NCI-H2196 (cell line): ENCODE measurements around the gene GPS1.

Experiments used
- DNase-seq: peaks from one replicate; lab custom pipeline; 2025; ENCODE audit not compliant: unreplicated experiment; lab: John Stamatoyannopoulos, UW

The GPS1 gene

DNA sequence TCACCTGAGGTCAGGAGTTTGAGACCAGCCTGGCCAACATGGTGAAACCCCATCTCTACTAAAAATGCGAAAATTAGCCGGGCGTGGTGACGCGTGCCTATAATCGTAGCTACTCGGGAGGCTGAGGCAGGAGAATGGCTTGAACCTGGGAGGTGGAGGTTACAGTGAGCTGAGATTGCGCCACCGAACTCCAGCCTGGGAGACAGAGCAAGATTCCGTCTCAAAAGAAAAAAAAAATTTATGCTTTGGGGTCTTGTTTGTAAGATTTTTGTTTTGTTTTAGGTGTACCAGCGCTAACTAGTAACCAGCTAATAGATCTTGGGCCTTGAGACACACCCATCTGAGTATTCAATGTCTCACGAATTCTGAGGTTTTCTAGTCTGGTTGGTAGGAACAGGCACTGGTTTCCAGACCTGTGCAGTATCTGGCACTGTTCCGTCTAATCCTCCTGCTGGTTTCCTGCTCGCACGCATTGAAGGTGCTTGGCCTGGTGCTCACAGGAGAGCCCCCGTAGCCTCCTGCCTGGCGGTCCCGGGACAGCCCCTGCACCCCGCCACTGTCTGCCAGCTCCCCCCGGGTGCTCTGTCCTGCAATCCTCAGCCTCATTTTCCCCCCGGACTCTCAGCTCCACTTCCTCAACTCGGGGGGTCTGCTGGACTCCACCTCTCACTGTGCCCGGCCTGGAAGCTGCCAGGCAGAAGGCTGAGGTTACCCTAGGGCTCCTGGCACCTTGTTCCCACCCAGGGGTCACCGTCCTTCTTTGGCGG is 24.5 kb downstream of the GPS1 start:
- DNase-seq: no peak

GRCh38 chr17:82076785-82077591 is 25.3 kb downstream of the GPS1 start:
- no peak for DNase-seq

- DNase-seq: no peak
These were observed 26.1 kb downstream of the GPS1 start for GRCh38 chr17:82077617-82078358.

GRCh38 chr17:82078433-82078832 is 26.7 kb downstream of the GPS1 start:
- no peak for DNase-seq

DNA sequence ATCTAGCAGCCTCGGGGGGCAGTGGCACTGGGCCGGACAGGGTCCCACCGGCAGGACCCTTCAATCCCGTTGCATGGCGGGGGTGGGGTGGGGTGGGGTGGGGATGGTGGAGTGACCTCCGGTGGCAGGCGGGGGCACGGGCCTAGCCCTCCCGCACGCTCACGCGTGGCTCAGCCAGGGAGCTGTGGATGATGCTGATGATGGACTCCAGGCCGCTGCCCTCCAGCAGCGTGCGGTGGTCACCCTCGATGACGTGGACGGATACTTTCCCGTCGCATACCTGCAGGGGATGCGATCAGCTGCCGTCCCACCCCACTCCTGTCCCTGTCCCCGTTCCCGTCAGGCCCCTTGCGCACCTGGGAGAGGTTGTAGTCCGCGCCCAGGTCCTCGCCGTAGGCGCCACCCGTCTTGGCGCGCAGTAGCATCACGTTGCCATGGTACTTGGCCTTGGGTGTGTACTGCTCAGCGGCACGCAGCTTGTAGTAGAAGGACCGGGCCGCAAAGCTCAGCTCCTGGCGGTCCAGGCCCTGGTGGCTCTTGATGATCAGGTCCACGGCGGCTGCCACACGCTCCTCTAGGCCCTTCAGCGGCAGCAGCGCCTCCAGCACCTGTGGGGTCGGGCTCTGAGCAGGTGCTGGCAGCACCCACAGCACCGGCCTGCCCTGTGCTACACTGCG is 27.4 kb downstream of the GPS1 start:
- DNase-seq: no peak

DNA sequence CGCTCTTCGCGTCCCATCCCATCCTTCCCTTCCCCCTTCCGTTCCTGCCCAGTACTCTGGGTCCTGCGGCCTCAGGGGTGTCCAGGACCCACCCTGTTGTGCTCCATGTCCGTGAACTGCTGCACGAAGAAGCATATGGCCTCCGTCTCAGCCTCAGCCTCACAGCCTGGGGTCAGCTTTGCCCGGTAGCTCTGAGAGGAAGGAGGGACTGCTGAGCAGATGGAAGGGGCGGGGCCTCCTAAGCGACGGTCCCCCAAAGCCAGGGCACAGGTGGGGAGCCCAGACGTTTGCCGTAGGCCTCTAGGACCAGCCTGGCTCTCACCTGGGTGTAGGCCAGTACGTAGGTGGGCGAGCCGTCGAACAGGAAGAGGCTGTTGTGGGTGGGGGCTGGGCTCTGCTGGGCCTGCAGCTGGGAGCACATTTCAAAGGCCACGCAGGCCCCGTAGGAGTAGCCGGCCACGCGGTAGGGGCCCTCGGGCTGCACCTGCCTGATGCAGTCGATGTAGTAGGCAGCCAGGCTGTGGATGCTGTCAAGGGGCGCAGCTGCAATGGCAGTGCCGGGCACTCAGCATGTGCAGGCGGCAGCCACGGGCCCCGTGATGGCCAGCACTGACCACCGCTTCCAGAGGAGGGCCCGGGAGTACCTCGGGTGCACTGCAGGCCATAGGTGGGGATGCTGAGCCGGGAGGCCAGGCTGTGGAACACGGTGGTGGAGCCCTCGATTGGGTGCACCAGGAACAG is 28.5 kb downstream of the GPS1 start:
- DNase-seq: no peak

- no peak for DNase-seq
These were observed 29.2 kb downstream of the GPS1 start for GRCh38 chr17:82080789-82081464.

- no peak for DNase-seq
These were observed 29.8 kb downstream of the GPS1 start for GRCh38 chr17:82081546-82081945.

GRCh38 chr17:82081966-82082365 is 30.3 kb downstream of the GPS1 start:
- no peak for DNase-seq

DNA sequence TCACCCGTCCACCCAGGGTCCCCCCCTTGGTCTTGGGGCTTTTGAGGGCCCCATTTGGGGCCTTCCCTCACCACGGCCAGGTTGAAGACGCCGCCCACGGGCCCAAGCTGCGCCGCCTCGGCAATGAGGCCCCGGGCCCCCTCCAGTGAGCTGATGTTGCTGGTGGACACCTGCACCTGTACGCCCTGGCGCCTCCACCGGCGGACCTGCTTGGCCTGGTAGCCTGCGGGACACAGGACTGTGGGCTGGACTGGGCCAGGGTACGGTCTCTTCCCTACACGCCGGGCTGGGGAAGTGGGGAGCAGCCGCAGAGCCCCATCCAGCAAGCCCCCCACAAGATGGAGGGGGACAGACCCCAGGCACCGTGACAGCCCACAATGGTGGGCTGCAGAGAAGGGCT is 30.8 kb downstream of the GPS1 start:
- no peak for DNase-seq

GRCh38 chr17:82083009-82083408 is 31.3 kb downstream of the GPS1 start:
- no peak for DNase-seq

DNA sequence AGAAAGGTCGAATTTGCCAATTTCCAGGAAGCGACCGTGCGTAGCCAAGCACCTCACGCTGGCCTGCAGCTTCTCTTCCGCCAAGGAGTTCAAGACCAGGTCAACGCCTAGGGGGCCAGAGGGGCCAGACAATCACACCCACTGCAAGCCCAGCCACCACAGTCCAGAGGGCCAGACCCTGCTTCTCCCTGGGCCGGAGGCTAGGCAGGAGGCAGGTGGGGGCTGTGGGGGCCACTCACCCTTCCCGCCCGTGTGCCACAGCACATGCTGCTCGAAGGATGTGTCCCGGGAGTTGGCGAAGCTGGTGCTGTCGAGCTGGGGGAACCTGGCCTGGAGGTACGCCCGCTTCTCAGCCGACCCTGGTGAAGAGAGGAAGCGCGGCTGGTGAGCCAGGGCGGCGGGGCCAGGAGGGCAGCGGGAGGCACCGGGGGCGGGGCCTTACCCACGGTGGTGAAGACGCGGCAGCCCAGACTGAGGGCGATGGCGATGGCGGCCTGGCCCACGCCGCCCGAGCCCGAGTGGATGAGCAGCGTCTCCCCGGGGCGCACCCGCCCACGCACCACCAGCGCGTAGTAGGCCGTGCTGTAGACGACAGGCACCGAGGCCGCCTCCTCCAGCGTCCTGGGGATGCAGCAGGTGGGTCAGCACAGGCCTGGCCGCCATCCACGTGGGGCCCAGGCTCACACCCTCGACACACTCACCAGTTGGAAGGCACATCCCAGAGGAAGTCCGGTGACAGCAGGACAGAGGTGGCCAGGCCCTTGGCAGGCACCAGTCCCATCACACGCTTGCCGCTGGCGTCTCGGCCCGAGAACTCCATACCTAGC is 32.0 kb downstream of the GPS1 start:
- DNase-seq: no peak

DNA sequence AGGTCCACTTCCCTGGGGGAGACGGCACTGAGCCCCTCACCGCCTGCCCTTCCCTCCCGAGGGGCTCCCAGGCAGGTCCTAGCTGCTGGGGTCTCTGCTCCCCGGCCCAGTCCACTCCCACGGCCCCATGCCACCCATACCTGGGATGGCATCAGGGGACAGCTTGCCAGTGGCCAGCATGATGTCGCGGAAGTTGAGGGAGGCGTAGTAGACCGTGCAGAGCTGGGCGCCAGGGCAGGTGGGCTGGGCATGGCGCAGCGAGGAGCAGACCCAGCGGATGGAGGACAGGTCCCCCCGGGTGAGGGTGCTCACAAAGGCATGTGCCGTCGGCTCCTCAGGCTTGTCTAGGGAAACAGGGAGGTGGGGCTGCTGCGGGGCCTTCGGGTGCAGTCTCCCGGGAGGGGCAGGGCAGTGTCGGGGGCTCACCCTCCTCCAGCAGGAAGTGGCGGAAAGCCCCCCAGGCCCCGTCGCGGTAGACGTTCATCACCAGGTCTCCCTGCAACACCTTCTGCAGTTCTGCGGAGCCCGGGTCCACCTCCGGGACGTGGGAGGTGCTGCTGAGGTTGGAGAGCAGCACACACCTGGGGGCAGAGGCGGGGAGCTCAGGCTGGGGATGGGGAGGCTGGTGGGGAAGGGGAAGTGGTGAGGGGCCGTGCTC is 32.8 kb downstream of the GPS1 start:
- no peak for DNase-seq

GRCh38 chr17:82085031-82085861 is 33.5 kb downstream of the GPS1 start:
- DNase-seq: no peak

DNA sequence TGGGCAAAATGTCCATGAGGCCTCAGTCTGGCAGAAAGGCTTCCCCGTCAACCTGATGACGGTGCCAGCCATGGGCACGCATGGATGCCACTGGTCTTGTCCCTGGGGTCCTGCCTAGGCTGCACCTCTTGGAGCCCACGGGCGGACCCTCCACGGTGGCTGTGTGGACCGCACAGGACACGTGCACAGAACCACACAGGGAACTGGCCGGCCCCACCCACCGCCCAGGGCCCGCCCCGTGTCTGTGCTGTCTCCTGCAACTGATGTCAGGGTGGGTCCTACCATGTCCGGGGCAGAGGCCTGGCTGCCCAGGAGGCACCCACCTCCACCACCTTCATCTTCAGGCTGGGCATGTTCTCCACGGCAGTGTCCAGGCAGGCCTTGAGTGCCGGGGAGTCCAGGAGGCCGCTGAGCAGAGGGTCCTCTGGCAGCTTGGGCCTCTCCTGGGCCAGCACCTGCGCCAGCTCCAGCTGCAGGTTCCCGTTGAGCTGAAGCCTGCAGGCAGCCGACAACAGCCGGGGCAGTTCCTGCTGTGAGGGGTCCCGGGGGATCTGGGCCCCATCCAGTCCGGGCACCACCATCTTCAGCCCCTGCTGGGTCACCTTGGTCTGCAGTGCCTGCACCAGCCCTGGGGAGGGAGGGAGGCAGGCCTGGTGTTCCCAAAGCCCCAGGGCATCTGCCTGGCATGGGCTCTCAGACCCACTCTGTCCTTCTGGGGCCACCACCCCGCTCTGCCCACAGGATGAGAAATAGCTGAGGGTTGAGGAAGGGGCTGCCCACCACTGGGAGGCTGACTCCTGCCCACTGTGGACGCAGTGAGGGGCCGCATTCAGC is 34.5 kb downstream of the GPS1 start:
- DNase-seq: no peak

GRCh38 chr17:82086941-82087906 is 35.5 kb downstream of the GPS1 start:
- no peak for DNase-seq
